HAP-1 (cell line): ENCODE results near the gene TMEM269.
"Not testable (repeated sequence)": the region's sequence is repeated elsewhere in the genome, so short reads cannot be mapped to it uniquely, and the experiment has no call there.

ENCODE experiments used
- DNase-seq, 2 experiments: peaks; one replicate each; pipeline ENCODE4 v3.0.0-alpha.2; 2016 to 2020; ENCODE audit warnings: low spot score in 2 of 2
- H3K27me3 ChIP-seq: fragments of 250-450 bp; sonication (Bioruptor Pico); 2 replicates; pipeline ENCODE4 v1.5.1; 2020; ENCODE audit warnings: low read depth, mild to moderate bottlenecking, moderate library complexity
- H3K36me3 ChIP-seq: fragments of 250-450 bp; sonication (Bioruptor Pico); replicated peaks from 2 replicates; pipeline ENCODE4 v1.5.1; 2020; ENCODE audit warnings: mild to moderate bottlenecking
- H3K4me1 ChIP-seq: fragments of 250-450 bp; sonication (Bioruptor Pico); 2 replicates; pipeline ENCODE4 v1.5.1; 2020; ENCODE audit warnings: mild to moderate bottlenecking
- H3K4me3 ChIP-seq: fragments of 250-450 bp; sonication (Bioruptor Pico); 2 replicates; pipeline ENCODE4 v1.5.1; 2020; ENCODE audit warnings: mild to moderate bottlenecking, moderate library complexity
- H3K9me3 ChIP-seq: fragments of 250-450 bp; sonication (Bioruptor Pico); 2 replicates; pipeline ENCODE4 v1.5.1; 2020; ENCODE audit warnings: mild to moderate bottlenecking, moderate library complexity
- in situ Hi-C: fragments of 300-500 bp; cut with MboI; formaldehyde crosslinking; loops from 3 replicates; pipeline ENCODE4 v1.14.3; 2020; ENCODE audit warnings: low sequenced_read_pairs, inconsistent platforms, mixed read lengths

The TMEM269 gene

GRCh38 chr1:42742617-42743316, 42.0 kb upstream of the TMEM269 start:
- Histone ChIP-seq H3K4me1 (no peaks in the 10 kb centered on the region), H3K36me3 (peaks cover 17% of the 10 kb centered on the region), H3K27me3 (no peaks in the 10 kb centered on the region), H3K4me3 (no peak overlapping the region), H3K9me3 (no peaks in the 10 kb centered on the region)
- in situ Hi-C loops: loop anchor here (10.0 kb wide), 1 partner anchor 178 kb away; no protein-coding TSS in a partner anchor
- no peak for DNase-seq

- H3K4me3 ChIP-seq: no peak overlapping the region
- peaks cover 20% of the 10 kb centered on the region for H3K36me3 ChIP-seq
- peak in 1 of 2 experiments; percentile 30 for DNase-seq
- H3K9me3 ChIP-seq: no peaks in the 10 kb centered on the region
- no peaks in the 10 kb centered on the region for H3K4me1 ChIP-seq
- in situ Hi-C loops: loop anchor here (10.0 kb wide), 1 partner anchor 179 kb away; no protein-coding TSS in a partner anchor
- H3K27me3 ChIP-seq: no peaks in the 10 kb centered on the region
Measured at GRCh38 chr1:42743317-42744147, 41.3 kb upstream of the TMEM269 start.

GRCh38 chr1:42744148-42744413, 40.7 kb upstream of the TMEM269 start:
- in situ Hi-C loops: loop anchor here (10.0 kb wide), 1 partner anchor 179 kb away; no protein-coding TSS in a partner anchor

GRCh38 chr1:42745851-42746250, 38.9 kb upstream of the TMEM269 start:
- H3K4me3 ChIP-seq: no peak overlapping the region
- H3K9me3 ChIP-seq: no peaks in the 10 kb centered on the region
- H3K36me3 ChIP-seq: peaks cover 33% of the 10 kb centered on the region
- H3K4me1 ChIP-seq: no peaks in the 10 kb centered on the region
- no peaks in the 10 kb centered on the region for H3K27me3 ChIP-seq
- in situ Hi-C loops: loop anchor here (10.0 kb wide), 1 partner anchor 181 kb away; no protein-coding TSS in a partner anchor
- no peak for DNase-seq

More at GRCh38 chr1:42744148-42744413, 40.7 kb upstream of the TMEM269 start:
- no peak overlapping the region for H3K4me3 ChIP-seq
- no peaks in the 10 kb centered on the region for H3K27me3 ChIP-seq
- H3K9me3 ChIP-seq: no peaks in the 10 kb centered on the region
- DNase-seq: no peak
- peaks cover 20% of the 10 kb centered on the region for H3K36me3 ChIP-seq
- no peaks in the 10 kb centered on the region for H3K4me1 ChIP-seq

GRCh38 chr1:42746436-42747105, 38.2 kb upstream of the TMEM269 start:
- no peak for DNase-seq
- Histone ChIP-seq H3K4me3 (no peak overlapping the region), H3K4me1 (no peaks in the 10 kb centered on the region), H3K36me3 (peaks cover 34% of the 10 kb centered on the region), H3K9me3 (no peaks in the 10 kb centered on the region), H3K27me3 (no peaks in the 10 kb centered on the region)
- in situ Hi-C loops: loop anchor here (10.0 kb wide), 1 partner anchor 182 kb away; no protein-coding TSS in a partner anchor

GRCh38 chr1:42747125-42747524, 37.7 kb upstream of the TMEM269 start:
- peaks cover 40% of the 10 kb centered on the region for H3K36me3 ChIP-seq
- DNase-seq: peak in 1 of 2 experiments; percentile 71

GRCh38 chr1:42748021-42748420, 36.8 kb upstream of the TMEM269 start:
- Histone ChIP-seq H3K4me3 (no peak overlapping the region), H3K27me3 (no peaks in the 10 kb centered on the region), H3K4me1 (no peaks in the 10 kb centered on the region), H3K9me3 (no peaks in the 10 kb centered on the region), H3K36me3 (peaks cover 49% of the 10 kb centered on the region)
- in situ Hi-C loops: loop anchor here (10.0 kb wide), 1 partner anchor 183 kb away; no protein-coding TSS in a partner anchor
- DNase-seq: no peak

More at GRCh38 chr1:42747125-42747524, 37.7 kb upstream of the TMEM269 start:
- Histone ChIP-seq H3K9me3 (no peaks in the 10 kb centered on the region), H3K4me1 (no peaks in the 10 kb centered on the region), H3K4me3 (no peak overlapping the region), H3K27me3 (no peaks in the 10 kb centered on the region)
- in situ Hi-C loops: loop anchor here (10.0 kb wide), 1 partner anchor 182 kb away; no protein-coding TSS in a partner anchor

GRCh38 chr1:42748461-42749410, 36.1 kb upstream of the TMEM269 start:
- in situ Hi-C loops: loop anchor here (10.0 kb wide), 1 partner anchor 184 kb away; no protein-coding TSS in a partner anchor
- Histone ChIP-seq H3K9me3 (no peaks in the 10 kb centered on the region), H3K4me1 (no peaks in the 10 kb centered on the region), H3K36me3 (peaks cover 54% of the 10 kb centered on the region), H3K27me3 (no peaks in the 10 kb centered on the region), H3K4me3 (no peak overlapping the region)
- DNase-seq: no peak

GRCh38 chr1:42750041-42750440, 34.8 kb upstream of the TMEM269 start:
- Histone ChIP-seq H3K4me3 (no peak overlapping the region), H3K27me3 (no peaks in the 10 kb centered on the region), H3K9me3 (no peaks in the 10 kb centered on the region), H3K4me1 (no peaks in the 10 kb centered on the region), H3K36me3 (peaks cover 65% of the 10 kb centered on the region)
- no peak for DNase-seq
- in situ Hi-C loops: no loop called here

- H3K9me3 ChIP-seq, in situ Hi-C loops, H3K4me3 ChIP-seq, H3K27me3 ChIP-seq, DNase-seq, H3K4me1 ChIP-seq: not testable (repeated sequence)
- H3K36me3 ChIP-seq: peaks cover 74% of the 10 kb centered on the region
Measured at GRCh38 chr1:42751511-42752070, 33.2 kb upstream of the TMEM269 start.

- Histone ChIP-seq H3K4me3 (no peak overlapping the region), H3K9me3 (no peaks in the 10 kb centered on the region), H3K36me3 (peaks cover 71% of the 10 kb centered on the region), H3K27me3 (no peaks in the 10 kb centered on the region), H3K4me1 (no peaks in the 10 kb centered on the region)
- no peak for DNase-seq
- in situ Hi-C loops: no loop called here
Measured at GRCh38 chr1:42752284-42752683, 32.5 kb upstream of the TMEM269 start.

- Histone ChIP-seq H3K36me3 (peaks cover 72% of the 10 kb centered on the region), H3K9me3 (no peaks in the 10 kb centered on the region), H3K4me1 (no peaks in the 10 kb centered on the region), H3K27me3 (no peaks in the 10 kb centered on the region), H3K4me3 (no peak overlapping the region)
- DNase-seq: no peak
- in situ Hi-C loops: no loop called here
Measured at GRCh38 chr1:42753070-42753469, 31.7 kb upstream of the TMEM269 start.
